ENCODE data around the gene ARSA.
A peak's percentile ranks its signal among the peaks of the same experiment; 100 is the strongest.

The ARSA gene

GRCh38 chr22:50584106-50585096, 43.6 kb downstream of the ARSA start:
- ATAC-seq = no peak
- TF ChIP-seq ZFP3 (CRISPR knock-in tag; IDR thresholded peaks at IDR 0.05) = no peak
- no peak for TF ChIP-seq CSRNP3 (CRISPR knock-in tag; IDR thresholded peaks at IDR 0.05)
- no peak for TF ChIP-seq ZNF70 (CRISPR knock-in tag; IDR thresholded peaks at IDR 0.05)
- TF ChIP-seq OSR1 (CRISPR knock-in tag; IDR thresholded peaks at IDR 0.05) = no peak
- TF ChIP-seq PATZ1 (CRISPR knock-in tag; IDR thresholded peaks at IDR 0.05; ENCODE audit: borderline replicate concordance) = no peak
- TF ChIP-seq RARB (CRISPR knock-in tag; IDR thresholded peaks at IDR 0.05) = no peak
- no peak for TF ChIP-seq ZC3H10 (CRISPR knock-in tag; IDR thresholded peaks at IDR 0.05)
- TF ChIP-seq ZNF565 (CRISPR knock-in tag; conservative IDR thresholded peaks at IDR 0.05; ENCODE audit: low read depth) = no peak

- TF ChIP-seq TCF4 (CRISPR knock-in tag; IDR thresholded peaks at IDR 0.05; ENCODE audit: borderline replicate concordance) (no peak), PATZ1 (CRISPR knock-in tag; IDR thresholded peaks at IDR 0.05; ENCODE audit: borderline replicate concordance) (no peak), CSDC2 (CRISPR knock-in tag; IDR thresholded peaks at IDR 0.05) (no peak), POU6F1 (CRISPR knock-in tag; IDR thresholded peaks at IDR 0.05; ENCODE audit: borderline replicate concordance, low read depth) (no peak), OSR1 (CRISPR knock-in tag; IDR thresholded peaks at IDR 0.05) (no peak), SNAI2 (CRISPR knock-in tag; IDR thresholded peaks at IDR 0.05) (no peak), TSHZ2 (CRISPR knock-in tag; IDR thresholded peaks at IDR 0.05) (no peak), BACH2 (CRISPR knock-in tag; IDR thresholded peaks at IDR 0.05; ENCODE audit: borderline replicate concordance) (no peak)
- peak; percentile 53 for ATAC-seq
Measured at GRCh38 chr22:50583294-50583861, 44.6 kb downstream of the ARSA start.

GRCh38 chr22:50582493-50583293, 45.3 kb downstream of the ARSA start, which contains the start of gene CHKB:
Gene CHKB (minus strand): TSS chr22:50582849. CDS start chr22:50582781, 68 bp downstream.
- TF ChIP-seq CSDC2 (CRISPR knock-in tag; IDR thresholded peaks at IDR 0.05) (no peak), OSR1 (CRISPR knock-in tag; IDR thresholded peaks at IDR 0.05) (no peak), PPARA (CRISPR knock-in tag; IDR thresholded peaks at IDR 0.05; ENCODE audit: borderline replicate concordance) (no peak), CREB5 (CRISPR knock-in tag; IDR thresholded peaks at IDR 0.05; ENCODE audit: low read depth) (no peak), RARB (CRISPR knock-in tag; IDR thresholded peaks at IDR 0.05) (no peak), PATZ1 (CRISPR knock-in tag; IDR thresholded peaks at IDR 0.05; ENCODE audit: borderline replicate concordance) (no peak), ESRRG (CRISPR knock-in tag; IDR thresholded peaks at IDR 0.05) (no peak), TCF4 (CRISPR knock-in tag; IDR thresholded peaks at IDR 0.05; ENCODE audit: borderline replicate concordance) (no peak), ZFP3 (CRISPR knock-in tag; IDR thresholded peaks at IDR 0.05) (no peak), GLIS3 (CRISPR knock-in tag; IDR thresholded peaks at IDR 0.05) (no peak), ZNF565 (CRISPR knock-in tag; conservative IDR thresholded peaks at IDR 0.05; ENCODE audit: low read depth) (no peak), ZNF70 (CRISPR knock-in tag; IDR thresholded peaks at IDR 0.05) (no peak), ISL1 (CRISPR knock-in tag; IDR thresholded peaks at IDR 0.05) (no peak), ZC3H10 (CRISPR knock-in tag; IDR thresholded peaks at IDR 0.05) (no peak), ARNTL (CRISPR knock-in tag; IDR thresholded peaks at IDR 0.05; ENCODE audit: borderline replicate concordance, low read depth) (no peak)
- ATAC-seq = peak; percentile 98

Measured in SK-N-SH treated with all-trans-retinoic acid at 6 μM for 48 hours (cell line).